HG03060 (cell line): Measurements from ENCODE around the gene RHBDL1.
A peak's percentile ranks its signal among the peaks of the same experiment; 100 is the strongest.

Experiments
- ATAC-seq: cut with Tn5 transposase; IDR thresholded peaks from one replicate; pipeline ENCODE4 v1.9.1; 2021; ENCODE audit warnings: low read depth, moderate number of reproducible peaks; ENCODE audit not compliant: unreplicated experiment

RHBDL1 gene

GRCh38 chr16:652454-653305 is 22.8 kb upstream of the RHBDL1 start:
- ATAC-seq, result no peak

DNA sequence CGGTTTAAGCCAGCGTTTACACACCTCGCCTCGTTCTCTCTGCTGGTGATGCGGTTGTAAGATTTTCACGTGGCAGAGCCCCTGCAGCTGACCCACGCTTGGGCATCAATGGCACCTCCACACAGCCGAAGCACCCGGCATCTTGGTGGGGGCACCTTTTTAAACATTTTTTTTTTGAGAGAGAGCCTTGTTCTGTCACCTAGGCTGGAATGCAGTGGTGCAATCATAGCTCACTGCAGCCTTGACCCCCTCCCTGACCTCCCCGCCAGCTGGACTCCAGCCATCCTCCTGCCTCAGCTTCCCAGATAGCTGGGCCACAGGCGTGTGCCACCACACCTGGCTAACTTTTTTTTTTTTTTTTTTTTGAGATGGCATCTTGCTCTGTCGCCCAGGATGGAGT is 21.4 kb upstream of the RHBDL1 start:
- no peak for ATAC-seq

GRCh38 chr16:657487-657886 is 18.0 kb upstream of the RHBDL1 start:
- no peak for ATAC-seq

DNA sequence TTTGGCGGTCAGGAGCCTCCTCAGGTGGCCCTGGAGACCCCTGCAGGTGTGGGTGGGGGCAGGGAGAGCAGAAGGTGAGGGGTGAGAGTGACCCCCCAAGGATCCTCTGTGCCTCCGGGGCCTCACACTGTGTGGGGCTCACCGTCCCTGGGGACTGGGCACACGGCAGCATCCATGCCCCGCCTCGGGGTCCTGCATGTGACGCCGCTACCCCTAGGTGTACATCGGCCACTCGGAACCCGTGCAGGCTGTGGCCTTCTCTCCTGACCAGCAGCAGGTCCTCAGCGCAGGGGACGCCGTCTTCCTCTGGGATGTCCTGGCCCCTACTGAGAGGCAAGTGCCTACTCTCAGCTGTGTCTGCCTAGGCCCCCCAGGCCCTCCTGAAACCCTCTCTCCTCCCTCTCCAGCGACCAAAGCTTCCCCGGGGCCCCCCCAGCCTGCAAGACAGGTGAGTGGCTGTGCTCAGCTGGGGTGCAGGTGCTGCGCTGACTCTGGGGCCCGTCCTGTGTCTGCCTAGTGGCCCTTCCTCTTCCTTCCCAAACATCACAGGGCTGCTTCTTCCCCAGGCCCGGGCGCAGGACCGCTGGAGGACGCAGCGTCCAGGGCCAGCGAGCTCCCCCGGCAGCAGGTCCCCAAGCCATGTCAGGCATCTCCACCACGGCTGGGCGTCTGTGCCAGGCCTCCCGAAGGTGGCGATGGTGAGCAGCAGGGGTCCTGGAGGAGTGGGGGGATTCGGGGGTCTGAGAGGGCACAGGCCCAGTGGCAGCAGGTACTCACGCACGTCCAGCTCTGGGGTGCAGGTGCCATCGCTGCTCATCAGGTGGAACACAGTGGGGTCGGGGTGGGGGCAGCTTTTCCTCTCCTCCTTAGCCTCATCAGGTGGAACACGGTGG is 16.5 kb upstream of the RHBDL1 start:
- no peak for ATAC-seq

DNA sequence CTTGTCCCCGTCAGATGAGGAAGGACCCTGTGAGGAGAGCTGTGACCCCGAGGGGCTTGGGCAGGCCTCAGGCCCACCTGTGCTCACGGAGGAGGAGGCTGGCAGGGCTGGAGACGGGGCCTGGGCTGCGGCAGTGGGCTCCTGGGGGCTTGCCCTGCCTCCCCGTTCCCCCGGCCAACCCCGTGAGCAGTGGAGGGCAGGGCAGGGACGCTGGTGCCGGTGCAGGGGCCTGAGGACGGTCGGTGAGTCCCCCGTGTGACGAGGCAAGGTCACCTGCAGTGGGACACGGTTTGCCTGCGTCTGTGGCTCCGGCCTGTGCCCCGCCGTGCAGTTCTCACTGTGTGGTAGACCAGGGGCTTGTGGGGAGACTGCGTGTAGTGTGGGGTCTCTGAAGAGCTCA is 15.9 kb upstream of the RHBDL1 start:
- ATAC-seq, result no peak

DNA sequence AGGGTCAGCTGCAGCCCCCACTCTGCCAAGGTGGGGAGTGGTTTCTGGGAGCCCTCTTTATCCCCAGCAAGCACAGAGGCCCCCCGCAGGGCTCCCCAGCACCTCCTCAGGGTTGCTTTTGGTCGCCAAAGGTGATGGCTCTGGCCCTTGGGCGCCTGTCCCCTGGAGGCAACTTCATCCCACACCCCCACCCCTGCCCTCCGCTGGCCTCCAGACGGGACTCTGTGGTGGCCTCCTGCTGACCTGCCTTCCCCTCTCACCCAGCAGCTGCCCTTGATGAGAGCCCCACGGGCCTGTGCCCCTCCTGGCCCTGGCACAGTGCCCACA is 15.4 kb upstream of the RHBDL1 start:
- no peak for ATAC-seq

- ATAC-seq, result peak; percentile 27
These were observed 14.8 kb upstream of the RHBDL1 start for GRCh38 chr16:660459-661183.

- ATAC-seq, result no peak
These were observed 14.2 kb upstream of the RHBDL1 start for GRCh38 chr16:661184-661821.

GRCh38 chr16:662095-662494 is 13.4 kb upstream of the RHBDL1 start:
- no peak for ATAC-seq

- ATAC-seq, result no peak
These were observed 12.9 kb upstream of the RHBDL1 start for GRCh38 chr16:662597-662996.

DNA sequence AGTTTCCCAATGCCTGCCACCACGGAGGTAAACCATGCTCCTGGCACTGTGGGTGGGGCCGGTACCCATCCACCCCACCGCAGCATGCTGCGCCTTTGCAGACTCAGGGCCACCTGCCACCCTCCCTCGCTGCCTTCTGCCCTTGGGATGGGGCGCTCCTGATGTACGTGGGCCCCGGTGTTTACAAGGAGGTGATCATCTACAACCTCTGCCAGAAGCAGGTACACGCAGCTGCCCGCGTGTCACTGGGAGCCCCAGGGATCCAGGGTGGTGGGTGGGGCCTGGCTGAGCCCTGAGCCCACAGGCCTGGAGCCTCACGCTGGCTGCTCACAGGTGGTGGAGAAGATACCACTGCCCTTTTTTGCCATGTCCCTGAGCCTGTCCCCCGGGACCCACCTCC is 8.9 kb upstream of the RHBDL1 start:
- ATAC-seq, result no peak

- ATAC-seq, result no peak
These were observed 8.2 kb upstream of the RHBDL1 start for GRCh38 chr16:667113-667779.

- ATAC-seq, result peak; percentile 42
These were observed 7.5 kb upstream of the RHBDL1 start, which contains the start of gene RHOT2 for GRCh38 chr16:667780-668518. Gene RHOT2, plus strand, starts transcription at chr16:668132. Its CDS starts 68 bp downstream, at chr16:668200.

GRCh38 chr16:668519-669171 is 6.8 kb upstream of the RHBDL1 start:
- no peak for ATAC-seq

- no peak for ATAC-seq
These were observed 5.8 kb upstream of the RHBDL1 start for GRCh38 chr16:669666-670065.

- no peak for ATAC-seq
These were observed 4.8 kb upstream of the RHBDL1 start for GRCh38 chr16:670485-671352.

DNA sequence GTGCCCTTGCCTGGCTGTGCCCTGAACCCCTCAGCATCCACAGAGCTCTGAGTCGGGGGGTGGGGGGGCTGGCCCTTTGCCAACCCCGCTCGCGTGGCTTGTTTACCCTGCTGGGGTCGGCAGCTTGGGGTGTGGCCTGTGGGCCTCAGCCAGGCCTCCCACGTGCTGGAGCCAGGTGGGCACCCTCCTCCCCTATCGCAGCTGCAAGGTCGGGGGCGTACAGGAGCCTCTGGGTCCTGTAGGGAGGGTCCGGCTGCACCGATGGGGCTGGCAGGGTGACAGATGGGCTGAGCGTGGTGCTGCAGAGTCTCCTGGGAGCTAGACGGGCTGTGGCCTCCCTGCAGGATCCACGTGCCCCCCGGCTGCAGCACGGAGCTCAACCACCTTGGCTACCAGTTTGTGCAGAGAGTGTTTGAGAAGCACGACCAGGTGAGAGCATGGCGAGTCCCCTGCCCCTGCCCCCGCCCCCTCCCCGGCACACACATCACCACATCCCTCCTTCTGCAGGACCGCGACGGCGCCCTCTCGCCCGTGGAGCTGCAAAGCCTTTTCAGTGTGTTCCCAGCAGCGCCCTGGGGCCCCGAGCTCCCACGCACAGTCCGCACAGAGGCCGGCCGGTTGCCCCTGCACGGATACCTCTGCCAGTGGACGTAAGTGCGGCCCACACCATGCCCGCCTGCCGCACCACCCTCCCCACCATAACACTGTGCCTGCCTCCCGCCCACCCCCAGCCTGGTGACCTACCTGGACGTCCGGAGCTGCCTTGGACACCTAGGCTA is 3.9 kb upstream of the RHBDL1 start:
- no peak for ATAC-seq
